K562 (cell line): Measurements from ENCODE around the gene AGAP3. TPM values are rescaled to one million over a fixed set of nuclear protein-coding genes. Genes with fewer than 3 reads are reported as not detected.

Experiments used
- BRCA1 ChIP-seq, 2 experiments: fragments of 450-650 bp in 1 of 2; sonication (generic) in 1 of 2; formaldehyde crosslinking in 1 of 2; IDR thresholded peaks; 2 replicates each; pipeline versions ENCODE4 v1.5.0 to v1.6.1; 2017 to 2020; ENCODE audit warnings: mild to moderate bottlenecking in 1 of 2, missing genetic modification reagents in 1 of 2
- GABPB2 ChIP-seq: fragments of 250-450 bp; sonication (Bioruptor Pico); conservative IDR thresholded peaks from 2 replicates; pipeline ENCODE4 v1.5.1; 2021; ENCODE audit warnings: mild to moderate bottlenecking
- HINFP ChIP-seq: fragments of 450-650 bp; conservative IDR thresholded peaks from 2 replicates; pipeline ENCODE4 v1.6.1; 2016; ENCODE audit warnings: missing genetic modification characterization, low read depth, mild to moderate bottlenecking, control low read depth, missing compliant biosample characterization
- HNRNPK ChIP-seq: fragments of 200-400 bp; formaldehyde crosslinking; IDR thresholded peaks from one replicate; pipeline ENCODE4 v1.6.1; 2018; ENCODE audit warnings: mild to moderate bottlenecking, low read depth, low read length; ENCODE audit not compliant: poor library complexity, severe bottlenecking
- KAT8 ChIP-seq: fragments of 450-650 bp; IDR thresholded peaks from 2 replicates; pipeline ENCODE4 v1.6.1; 2016; ENCODE audit warnings: low read depth, mild to moderate bottlenecking
- MCM2 ChIP-seq: fragments of 450-650 bp; IDR thresholded peaks from 2 replicates; pipeline ENCODE4 v1.6.1; 2017; ENCODE audit warnings: low read depth, mild to moderate bottlenecking
- MEF2A ChIP-seq: IDR thresholded peaks from 2 replicates; pipeline ENCODE4 v1.6.1; 2011; ENCODE audit warnings: low read depth, mild to moderate bottlenecking, low read length, moderate library complexity; ENCODE audit not compliant: control insufficient read depth
- POLR2A ChIP-seq: fragments of 450-650 bp; conservative IDR thresholded peaks from 2 replicates; pipeline ENCODE4 v1.6.1; 2016
- SMAD1 ChIP-seq: fragments of 150-350 bp; IDR thresholded peaks from 2 replicates; pipeline ENCODE4 v1.6.1; 2014; ENCODE audit warnings: low read length, low read depth; ENCODE audit not compliant: partially characterized antibody
- SP2 ChIP-seq: IDR thresholded peaks from 2 replicates; pipeline ENCODE4 v1.6.1; 2011; ENCODE audit warnings: mild to moderate bottlenecking, low read depth, low read length, moderate library complexity; ENCODE audit not compliant: poor library complexity, severe bottlenecking; ENCODE audit errors: extremely low read depth
- TRIM24 ChIP-seq, 2 experiments: fragments of 450-650 bp; IDR thresholded peaks; 2 replicates each; pipeline ENCODE4 v1.6.1; 2016
- ZNF124 ChIP-seq: sonication (generic); formaldehyde crosslinking; IDR thresholded peaks from 2 replicates; pipeline ENCODE4 v1.8.1; 2022; ENCODE audit warnings: missing genetic modification reagents
- ZNF431 ChIP-seq: sonication (generic); formaldehyde crosslinking; IDR thresholded peaks from 2 replicates; pipeline ENCODE4 v1.8.0; 2022; ENCODE audit warnings: mild to moderate bottlenecking, missing genetic modification reagents
- ZNF785 ChIP-seq: fragments of 250-450 bp; sonication (Bioruptor Pico); IDR thresholded peaks from 2 replicates; pipeline ENCODE4 v1.4.0; 2020; ENCODE audit warnings: mild to moderate bottlenecking
- polyA plus RNA-seq, 8 experiments: library from polyadenylated mRNA; depleted of rRNA in 4 of 8; stranded (reverse) in 5 of 8; unstranded in 3 of 8; fragments of >200 nt; fragmentation: Nextera tagmentation in 2 of 8; fragmentation: Illumina TruSeq in 1 of 8; extraction: Ambion mirVana in 2 of 8; extraction: Trizol in 1 of 8; gene quantifications; 2 replicates each; pipeline versions ENCODE4 v1.2.1 to v1.2.3, GENCODE V29; 2011 to 2014; ENCODE audit warnings: inconsistent platforms in 1 of 8, missing spikeins in 1 of 8
- total RNA-seq, 7 experiments: library from RNA; depleted of rRNA in 6 of 7; stranded (reverse); fragments of >200 nt in 6 of 7; fragmentation: Illumina TruSeq in 2 of 7; extraction: Trizol in 2 of 7; gene quantifications; 2 replicates each; pipeline versions ENCODE4 v1.2.1 to v1.2.3, GENCODE V29; 2011 to 2021; ENCODE audit warnings: low replicate concordance in 1 of 7
- TF ChIP-seq, protein P1 (sequence below): sonication (generic); formaldehyde crosslinking; IDR thresholded peaks from 2 replicates; pipeline ENCODE4 v1.8.0; 2022; ENCODE audit warnings: missing genetic modification reagents, mild to moderate bottlenecking, borderline replicate concordance
- TF ChIP-seq, protein P2 (sequence below): fragments of 450-650 bp; IDR thresholded peaks from 2 replicates; pipeline ENCODE4 v1.6.1; 2016; ENCODE audit warnings: borderline replicate concordance
- TF ChIP-seq, protein P3 (sequence below), 2 experiments: fragments of 450-650 bp in 1 of 2; sonication (generic) in 1 of 2; formaldehyde crosslinking; conservative IDR thresholded peaks; 2 replicates each; pipeline versions ENCODE4 v1.4.0 to v1.8.1; 2020 to 2022; ENCODE audit warnings: mild to moderate bottlenecking in 1 of 2, missing genetic modification reagents in 1 of 2
- TF ChIP-seq, protein P4 (sequence below): fragments of 150-350 bp; conservative IDR thresholded peaks from 2 replicates; pipeline ENCODE4 v1.6.1; 2014; ENCODE audit warnings: low read length

Gene AGAP3
- total and polyA plus RNA-seq, 9 of the 15 experiments (the other 6 are each of a cell fraction or from before 2014, with no cell fraction given), result 3.4 to 208 (median 62.2) TPM

- TF ChIP-seq ZNF124 (CRISPR knock-in tag) (no peak), MEF2A (no peak), MCM2 (no peak), SP2 (no peak), BRCA1 (IDR thresholded peaks at IDR 0.05) (no peak), BRCA1 (CRISPR knock-in tag; IDR thresholded peaks at IDR 0.05) (no peak), GABPB2 (CRISPR knock-in tag) (no peak; the same call in 1 of the 2 replicates), KAT8 (no peak), SMAD1 (peak; percentile 20), POLR2A (peak; percentile 79), ZNF785 (no peak), HNRNPK (no peak), TRIM24 (IDR thresholded peaks at IDR 0.05) (peak in 1 of 2 experiments; percentile 47; a peak in 1 of 4 replicates), ZNF431 (no peak; the same call in 1 of the 2 replicates), HINFP (peak; percentile 21; the same call in 1 of the 2 replicates)
- TF ChIP-seq, protein P1, sequence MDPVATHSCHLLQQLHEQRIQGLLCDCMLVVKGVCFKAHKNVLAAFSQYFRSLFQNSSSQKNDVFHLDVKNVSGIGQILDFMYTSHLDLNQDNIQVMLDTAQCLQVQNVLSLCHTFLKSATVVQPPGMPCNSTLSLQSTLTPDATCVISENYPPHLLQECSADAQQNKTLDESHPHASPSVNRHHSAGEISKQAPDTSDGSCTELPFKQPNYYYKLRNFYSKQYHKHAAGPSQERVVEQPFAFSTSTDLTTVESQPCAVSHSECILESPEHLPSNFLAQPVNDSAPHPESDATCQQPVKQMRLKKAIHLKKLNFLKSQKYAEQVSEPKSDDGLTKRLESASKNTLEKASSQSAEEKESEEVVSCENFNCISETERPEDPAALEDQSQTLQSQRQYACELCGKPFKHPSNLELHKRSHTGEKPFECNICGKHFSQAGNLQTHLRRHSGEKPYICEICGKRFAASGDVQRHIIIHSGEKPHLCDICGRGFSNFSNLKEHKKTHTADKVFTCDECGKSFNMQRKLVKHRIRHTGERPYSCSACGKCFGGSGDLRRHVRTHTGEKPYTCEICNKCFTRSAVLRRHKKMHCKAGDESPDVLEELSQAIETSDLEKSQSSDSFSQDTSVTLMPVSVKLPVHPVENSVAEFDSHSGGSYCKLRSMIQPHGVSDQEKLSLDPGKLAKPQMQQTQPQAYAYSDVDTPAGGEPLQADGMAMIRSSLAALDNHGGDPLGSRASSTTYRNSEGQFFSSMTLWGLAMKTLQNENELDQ (CRISPR knock-in tag), result no peak
- TF ChIP-seq, protein P2, sequence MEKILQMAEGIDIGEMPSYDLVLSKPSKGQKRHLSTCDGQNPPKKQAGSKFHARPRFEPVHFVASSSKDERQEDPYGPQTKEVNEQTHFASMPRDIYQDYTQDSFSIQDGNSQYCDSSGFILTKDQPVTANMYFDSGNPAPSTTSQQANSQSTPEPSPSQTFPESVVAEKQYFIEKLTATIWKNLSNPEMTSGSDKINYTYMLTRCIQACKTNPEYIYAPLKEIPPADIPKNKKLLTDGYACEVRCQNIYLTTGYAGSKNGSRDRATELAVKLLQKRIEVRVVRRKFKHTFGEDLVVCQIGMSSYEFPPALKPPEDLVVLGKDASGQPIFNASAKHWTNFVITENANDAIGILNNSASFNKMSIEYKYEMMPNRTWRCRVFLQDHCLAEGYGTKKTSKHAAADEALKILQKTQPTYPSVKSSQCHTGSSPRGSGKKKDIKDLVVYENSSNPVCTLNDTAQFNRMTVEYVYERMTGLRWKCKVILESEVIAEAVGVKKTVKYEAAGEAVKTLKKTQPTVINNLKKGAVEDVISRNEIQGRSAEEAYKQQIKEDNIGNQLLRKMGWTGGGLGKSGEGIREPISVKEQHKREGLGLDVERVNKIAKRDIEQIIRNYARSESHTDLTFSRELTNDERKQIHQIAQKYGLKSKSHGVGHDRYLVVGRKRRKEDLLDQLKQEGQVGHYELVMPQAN, result peak; percentile 92
- TF ChIP-seq, protein P3, sequence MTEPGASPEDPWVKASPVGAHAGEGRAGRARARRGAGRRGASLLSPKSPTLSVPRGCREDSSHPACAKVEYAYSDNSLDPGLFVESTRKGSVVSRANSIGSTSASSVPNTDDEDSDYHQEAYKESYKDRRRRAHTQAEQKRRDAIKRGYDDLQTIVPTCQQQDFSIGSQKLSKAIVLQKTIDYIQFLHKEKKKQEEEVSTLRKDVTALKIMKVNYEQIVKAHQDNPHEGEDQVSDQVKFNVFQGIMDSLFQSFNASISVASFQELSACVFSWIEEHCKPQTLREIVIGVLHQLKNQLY (CRISPR knock-in tag; conservative IDR thresholded peaks at IDR 0.05), result no peak
- TF ChIP-seq, protein P4, sequence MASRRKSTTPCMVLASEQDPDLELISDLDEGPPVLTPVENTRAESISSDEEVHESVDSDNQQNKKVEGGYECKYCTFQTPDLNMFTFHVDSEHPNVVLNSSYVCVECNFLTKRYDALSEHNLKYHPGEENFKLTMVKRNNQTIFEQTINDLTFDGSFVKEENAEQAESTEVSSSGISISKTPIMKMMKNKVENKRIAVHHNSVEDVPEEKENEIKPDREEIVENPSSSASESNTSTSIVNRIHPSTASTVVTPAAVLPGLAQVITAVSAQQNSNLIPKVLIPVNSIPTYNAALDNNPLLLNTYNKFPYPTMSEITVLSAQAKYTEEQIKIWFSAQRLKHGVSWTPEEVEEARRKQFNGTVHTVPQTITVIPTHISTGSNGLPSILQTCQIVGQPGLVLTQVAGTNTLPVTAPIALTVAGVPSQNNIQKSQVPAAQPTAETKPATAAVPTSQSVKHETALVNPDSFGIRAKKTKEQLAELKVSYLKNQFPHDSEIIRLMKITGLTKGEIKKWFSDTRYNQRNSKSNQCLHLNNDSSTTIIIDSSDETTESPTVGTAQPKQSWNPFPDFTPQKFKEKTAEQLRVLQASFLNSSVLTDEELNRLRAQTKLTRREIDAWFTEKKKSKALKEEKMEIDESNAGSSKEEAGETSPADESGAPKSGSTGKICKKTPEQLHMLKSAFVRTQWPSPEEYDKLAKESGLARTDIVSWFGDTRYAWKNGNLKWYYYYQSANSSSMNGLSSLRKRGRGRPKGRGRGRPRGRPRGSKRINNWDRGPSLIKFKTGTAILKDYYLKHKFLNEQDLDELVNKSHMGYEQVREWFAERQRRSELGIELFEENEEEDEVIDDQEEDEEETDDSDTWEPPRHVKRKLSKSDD, result no peak; the same call in 1 of the 2 replicates
Measured at GRCh38 chr7:151057989-151058780, 28.1 kb upstream of the AGAP3 start (continued).
